NOMO-1 treated with DMSO at 0.1 percent for 48 hours (cell line): Measurements from ENCODE around the gene SPRR4.
"Not testable (repeated sequence)": the region's sequence is repeated elsewhere in the genome, so short reads cannot be mapped to it uniquely, and the experiment has no call there.

Experiments used
- DNase-seq: peaks from one replicate; lab custom pipeline; 2025; ENCODE audit not compliant: unreplicated experiment; lab: John Stamatoyannopoulos, UW

SPRR4 gene

DNA sequence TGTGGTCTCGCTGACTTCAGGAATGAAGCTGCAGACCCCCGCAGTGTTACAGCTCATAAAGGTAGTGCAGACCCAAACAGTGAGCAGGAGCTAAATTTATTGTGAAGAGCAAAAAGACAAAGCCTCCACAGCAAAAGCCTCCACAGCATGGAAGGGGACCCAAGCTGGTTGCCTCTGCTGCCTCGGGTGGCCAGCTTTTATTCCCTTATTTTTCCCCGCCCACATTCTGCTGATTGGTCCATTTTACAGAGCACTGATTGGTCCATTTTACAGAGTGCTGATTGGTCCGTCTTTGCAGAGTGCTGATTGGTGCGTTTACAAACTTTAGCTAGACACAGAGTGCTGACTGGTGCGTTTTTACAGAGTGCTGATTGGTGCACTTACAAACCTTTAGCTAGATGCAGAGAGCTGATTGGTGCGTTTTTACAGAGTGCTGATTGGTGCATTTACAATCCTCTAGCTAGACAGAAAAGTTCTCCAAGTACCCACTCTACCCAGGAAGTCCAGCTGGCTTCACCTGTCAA is 40.8 kb downstream of the SPRR4 start:
- not testable (repeated sequence) for DNase-seq

DNA sequence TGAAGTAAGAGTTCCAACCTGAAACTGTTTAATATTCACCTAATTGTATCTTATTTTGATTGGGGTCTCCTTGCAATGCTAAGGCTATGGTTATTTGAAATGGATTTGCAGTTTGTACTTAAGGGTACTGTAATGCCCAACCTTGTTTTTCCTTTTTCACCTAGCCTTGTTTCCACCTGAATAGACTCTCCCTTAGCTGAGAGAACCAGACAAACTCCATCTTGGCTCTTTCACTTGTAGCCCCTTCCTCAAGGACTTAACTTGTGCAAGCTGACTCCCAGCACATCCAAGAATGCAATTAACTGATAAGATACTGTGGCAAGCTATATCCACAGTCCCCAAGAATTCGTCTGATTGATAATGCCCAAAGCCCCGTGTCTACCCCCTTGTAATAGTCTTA is 51.4 kb downstream of the SPRR4 start:
- not testable (repeated sequence) for DNase-seq
